ENCODE data around the gene ITPK1. TPM values are rescaled to one million over a fixed set of nuclear protein-coding genes. Genes with fewer than 3 reads are reported as not detected.
"Not testable (repeated sequence)": the region's sequence is repeated elsewhere in the genome, so short reads cannot be mapped to it uniquely, and the experiment has no call there.

ITPK1 gene
- total RNA-seq, 1 experiment from 2014 or later = 80.3 TPM

- DNase-seq (ENCODE audit: low spot score) = no peak
Measured at GRCh38 chr14:93084866-93085857, 30.6 kb downstream of the ITPK1 start.

DNA sequence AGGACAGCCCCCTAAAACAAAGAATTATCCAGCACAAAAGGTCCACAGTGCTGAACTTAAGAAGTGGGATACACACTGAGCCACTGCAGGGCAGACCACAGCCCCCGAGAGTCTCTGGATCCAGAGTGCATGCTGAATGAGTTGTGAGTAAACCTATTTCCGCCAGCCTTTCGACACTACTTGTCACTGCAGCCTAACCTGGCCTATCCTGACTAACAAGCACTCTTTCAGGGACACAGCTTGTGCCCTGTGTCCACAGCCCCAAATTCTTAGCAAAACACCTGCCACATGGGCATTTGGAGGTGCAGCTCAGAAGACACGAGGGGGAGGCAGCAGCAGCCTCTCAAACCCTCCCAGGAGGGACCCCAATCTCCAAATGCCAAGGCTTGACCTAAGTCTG is 31.3 kb downstream of the ITPK1 start:
- no peak for DNase-seq (ENCODE audit: low spot score)

DNA sequence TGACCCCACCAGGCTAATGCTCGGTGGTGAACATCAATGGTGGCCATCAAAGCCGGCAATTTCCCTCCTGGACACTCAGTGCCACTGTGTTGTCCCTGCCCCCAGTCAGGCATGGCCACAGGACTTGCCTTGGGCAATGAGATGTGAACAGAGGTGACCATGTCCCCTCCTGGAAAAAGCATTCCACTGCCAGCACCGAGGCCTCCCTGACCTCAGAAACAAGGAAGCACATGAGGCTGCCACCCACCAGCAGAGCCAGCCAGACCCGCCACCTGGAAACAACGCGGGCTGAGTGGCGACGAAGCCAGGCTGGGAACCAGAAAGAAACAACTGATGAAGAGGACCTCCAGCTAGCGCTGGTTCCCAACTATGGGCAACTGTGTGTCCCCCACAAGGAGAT is 31.8 kb downstream of the ITPK1 start:
- DNase-seq (ENCODE audit: low spot score) = no peak

- no peak for DNase-seq (ENCODE audit: low spot score)
Measured at GRCh38 chr14:93082576-93083001, 33.1 kb downstream of the ITPK1 start.

GRCh38 chr14:93081876-93082570 is 33.7 kb downstream of the ITPK1 start:
- no peak for DNase-seq (ENCODE audit: low spot score)

DNA sequence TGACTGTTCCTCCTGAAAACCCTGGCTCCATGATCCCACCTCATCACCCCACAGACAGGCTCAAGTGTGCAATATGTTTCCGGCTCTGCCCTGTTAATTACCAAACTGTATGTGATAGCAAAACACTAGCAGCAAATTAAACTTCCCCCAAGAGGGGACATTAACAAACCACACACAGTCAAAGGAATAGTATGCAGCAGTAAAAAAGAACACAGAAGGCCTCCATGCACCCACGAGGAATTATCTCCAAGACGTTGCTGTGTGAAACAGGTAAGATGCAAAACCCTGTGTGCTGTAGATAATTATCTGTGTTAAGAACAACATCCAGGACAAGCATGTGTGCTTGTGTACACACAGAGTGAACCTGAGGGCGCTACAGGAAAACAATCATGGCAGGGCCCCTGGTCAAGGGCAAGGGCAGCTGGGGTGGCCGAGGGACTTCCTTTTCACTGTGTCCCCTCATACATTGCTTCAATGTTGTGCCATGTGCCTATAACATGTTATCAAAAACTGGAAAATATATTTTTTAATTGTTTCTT is 35.8 kb downstream of the ITPK1 start:
- DNase-seq (ENCODE audit: low spot score) = no peak

GRCh38 chr14:93079321-93079720 is 36.4 kb downstream of the ITPK1 start:
- no peak for DNase-seq (ENCODE audit: low spot score)

DNA sequence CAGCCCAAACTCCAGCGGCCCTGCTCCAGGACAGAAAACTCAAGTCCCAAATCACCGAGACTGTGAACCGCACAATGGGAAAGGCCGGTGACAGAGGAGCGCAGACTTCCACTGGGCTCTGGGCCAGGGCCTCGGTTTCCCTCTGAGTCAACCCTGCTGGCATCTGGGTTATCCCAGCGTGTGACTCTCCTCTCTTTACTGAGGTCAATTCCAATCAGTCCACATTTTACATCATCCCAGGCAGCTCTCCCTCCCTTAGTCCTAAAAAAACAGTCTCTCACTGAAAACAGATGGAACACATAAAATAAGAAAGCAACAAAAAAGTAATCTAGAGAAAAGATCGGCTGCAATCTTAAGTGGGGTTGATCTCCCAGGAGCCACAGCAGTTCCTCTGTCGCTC is 36.9 kb downstream of the ITPK1 start:
- DNase-seq (ENCODE audit: low spot score) = no peak

DNA sequence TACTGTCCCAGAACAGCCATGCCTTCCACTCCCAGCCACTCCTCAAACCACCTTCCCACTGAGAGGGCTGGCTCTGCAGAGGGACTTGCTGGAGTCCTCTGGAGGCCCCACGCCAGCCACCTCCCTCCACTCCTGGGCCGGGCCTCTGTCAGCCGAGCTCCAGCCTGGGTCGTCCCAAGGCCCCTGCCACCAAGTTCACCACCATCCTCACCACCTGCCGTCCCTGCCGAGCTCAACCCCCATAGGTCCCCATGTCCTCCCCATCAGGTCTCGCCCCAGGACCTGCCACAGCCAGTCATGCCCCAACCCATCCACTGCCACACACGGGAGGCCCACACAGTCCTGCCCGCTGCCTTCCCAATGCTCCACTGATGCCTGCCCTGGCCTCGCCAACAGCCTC is 39.0 kb downstream of the ITPK1 start:
- no peak for DNase-seq (ENCODE audit: low spot score)

DNA sequence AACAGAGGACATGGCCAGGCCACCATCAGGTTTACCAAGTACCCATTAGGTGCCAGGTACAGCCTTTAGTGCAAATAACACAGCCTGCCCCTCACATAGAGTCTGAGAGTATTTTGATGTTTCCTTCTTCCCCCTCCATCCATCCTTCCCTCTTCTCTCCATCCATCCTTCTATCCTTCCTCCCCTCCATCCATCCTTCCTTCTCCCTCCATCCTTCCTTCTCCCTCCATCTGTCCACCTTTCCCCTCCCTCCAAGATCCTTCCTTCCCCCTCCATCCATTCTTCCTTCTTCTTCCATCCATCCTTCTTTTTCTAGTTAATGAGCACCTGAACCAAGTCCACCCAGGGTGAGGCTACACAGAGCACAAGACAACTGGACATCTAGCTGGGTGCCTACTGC is 39.8 kb downstream of the ITPK1 start:
- no peak for DNase-seq (ENCODE audit: low spot score)

- DNase-seq (ENCODE audit: low spot score) = no peak
Measured at GRCh38 chr14:93073910-93074769, 41.6 kb downstream of the ITPK1 start.

- DNase-seq (ENCODE audit: low spot score) = no peak
Measured at GRCh38 chr14:93073358-93073707, 42.4 kb downstream of the ITPK1 start.

DNA sequence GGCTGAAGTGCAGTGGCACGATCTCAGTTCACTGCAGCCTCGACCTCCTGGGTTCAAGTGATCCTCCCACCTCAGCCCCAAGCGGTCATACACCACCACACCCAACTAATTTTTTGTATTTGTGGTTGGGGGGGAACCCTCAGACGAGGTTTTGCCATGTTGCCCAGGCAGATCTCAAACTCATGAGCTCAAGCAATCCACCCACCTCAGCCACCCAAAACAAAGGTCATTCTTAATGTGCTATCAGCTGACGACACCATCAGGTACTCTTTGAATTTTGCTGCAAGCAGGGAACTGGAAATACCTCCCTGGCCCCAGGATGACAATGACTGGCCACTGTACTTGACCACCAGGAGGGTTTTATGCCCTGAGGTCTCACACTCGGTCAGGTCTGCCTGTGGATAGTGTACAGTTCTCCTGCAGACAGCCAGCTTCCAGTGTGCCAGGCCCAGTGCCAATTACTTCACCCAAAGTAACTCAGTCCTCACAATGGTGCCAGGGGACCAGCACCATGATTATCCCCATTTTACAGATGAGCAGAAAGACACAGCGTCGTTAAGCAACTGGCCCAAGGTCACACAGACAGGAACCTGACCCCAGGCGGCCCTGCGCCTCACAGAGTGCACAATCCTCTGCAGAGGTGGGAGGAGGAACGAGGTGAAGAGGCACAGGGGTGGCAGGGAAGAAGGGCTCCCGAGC is 42.9 kb downstream of the ITPK1 start:
- DNase-seq (ENCODE audit: low spot score) = no peak

GRCh38 chr14:93068711-93069110 is 47.0 kb downstream of the ITPK1 start:
- DNase-seq (ENCODE audit: low spot score) = no peak

- no peak for DNase-seq (ENCODE audit: low spot score)
Measured at GRCh38 chr14:93067088-93067487, 48.6 kb downstream of the ITPK1 start.

DNA sequence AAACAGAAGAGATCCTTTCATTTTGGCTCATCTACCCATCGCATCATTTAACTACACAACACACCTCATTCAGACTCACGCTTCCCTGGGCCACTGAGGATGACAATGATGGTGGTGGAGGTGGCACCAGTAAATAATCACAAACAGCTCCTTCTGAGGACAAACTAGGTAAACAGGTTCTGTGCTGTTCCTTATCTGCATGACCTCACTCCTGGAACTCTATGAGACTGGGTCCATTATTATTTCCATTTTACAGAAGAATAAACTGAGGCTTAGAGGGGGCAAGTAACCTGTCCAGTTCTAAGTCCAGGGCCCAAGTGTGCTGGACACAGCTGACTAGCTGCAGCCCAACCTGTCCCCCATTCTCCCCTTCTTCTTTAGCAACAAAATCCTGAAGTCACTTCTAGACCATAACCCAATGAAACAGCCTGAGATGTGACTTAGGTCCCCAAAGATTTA is 50.4 kb downstream of the ITPK1 start:
- DNase-seq (ENCODE audit: low spot score) = no peak

- DNase-seq (ENCODE audit: low spot score) = no peak
Measured at GRCh38 chr14:93064411-93065271, 51.1 kb downstream of the ITPK1 start.

GRCh38 chr14:93063393-93063792 is 52.3 kb downstream of the ITPK1 start:
- no peak for DNase-seq (ENCODE audit: low spot score)

DNA sequence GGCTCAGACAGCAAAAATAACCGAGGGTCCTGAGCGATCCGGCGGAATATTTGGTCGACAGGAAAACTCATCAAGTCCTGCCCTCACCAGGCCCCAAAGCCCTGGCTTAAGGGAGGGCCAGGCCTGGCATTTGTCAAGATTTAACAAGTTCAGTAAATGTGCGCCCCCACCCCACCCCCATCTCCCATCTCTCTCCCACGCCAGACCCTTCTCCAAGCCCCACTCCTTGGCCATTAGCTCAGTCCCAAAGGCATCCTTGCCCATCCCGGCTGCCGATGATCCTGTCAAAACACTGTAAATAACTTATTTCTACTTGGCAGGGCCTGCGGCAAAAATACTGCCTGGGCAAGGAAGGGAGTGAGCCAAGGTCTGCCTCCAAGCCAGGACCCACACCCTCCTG is 52.8 kb downstream of the ITPK1 start:
- no peak for DNase-seq (ENCODE audit: low spot score)

- DNase-seq (ENCODE audit: low spot score) = not testable (repeated sequence)
Measured at GRCh38 chr14:93062013-93062412, 53.7 kb downstream of the ITPK1 start.
